ENCODE results near the gene STX8.

STX8 gene

GRCh38 chr17:9244066-9245052, 331.3 kb downstream of the STX8 start:
- Histone ChIP-seq H3K4me3 (ENCODE audit: low read depth, low read length) (no peak overlapping the region), H3K27ac (ENCODE audit: extremely low read depth, low read depth, low read length) (no peak overlapping the region), H3K36me3 (ENCODE audit: control insufficient read depth in 2 of 2, insufficient read depth in 1 of 2, low read length in 2 of 2) (no peaks in the 10 kb centered on the region), H3K9me3 (ENCODE audit: control insufficient read depth, insufficient read depth, low read depth, low read length) (no peaks in the 10 kb centered on the region), H3K4me1 (ENCODE audit: control insufficient read depth, insufficient read depth, low read length) (peaks cover 14% of the 10 kb centered on the region)
- ChIA-PET POLR2A (no interaction called here), CTCF (interaction anchor here (0.6 to 0.7 kb wide), 3 partner anchors 129 to 200 kb away, joined by 3 read pairs; no protein-coding TSS in a partner anchor)
- TF ChIP-seq ZIC2 (tag by site-specific recombination; IDR thresholded peaks at IDR 0.05) = peak; percentile 51
- no peak for TF ChIP-seq PBX3 (CRISPR knock-in tag; IDR thresholded peaks at IDR 0.05)
- TF ChIP-seq ZNF624 (tag by site-specific recombination; IDR thresholded peaks at IDR 0.05) = no peak
- no peak for TF ChIP-seq ZNF211 (tag by site-specific recombination; IDR thresholded peaks at IDR 0.05; ENCODE audit: low read depth)

- ChIA-PET CTCF (no interaction called here), POLR2A (no interaction called here)
- peaks cover 17% of the 10 kb centered on the region for H3K4me1 ChIP-seq (ENCODE audit: control insufficient read depth, insufficient read depth, low read length)
- TF ChIP-seq SP7 (tag by site-specific recombination; IDR thresholded peaks at IDR 0.05) (no peak), SETDB1 (IDR thresholded peaks at IDR 0.05; ENCODE audit: insufficient read length, low read length) (no peak), ZNF10 (tag by site-specific recombination; IDR thresholded peaks at IDR 0.05) (no peak), GLIS1 (tag by site-specific recombination; IDR thresholded peaks at IDR 0.05) (peak; percentile 75), ZIC2 (tag by site-specific recombination; IDR thresholded peaks at IDR 0.05) (peak; percentile 81)
- no peaks in the 10 kb centered on the region for H3K9me3 ChIP-seq (ENCODE audit: control insufficient read depth, insufficient read depth, low read depth, low read length)
- H3K27ac ChIP-seq (ENCODE audit: extremely low read depth, low read depth, low read length) = no peak overlapping the region
- no peaks in the 10 kb centered on the region for H3K36me3 ChIP-seq (ENCODE audit: control insufficient read depth in 2 of 2, insufficient read depth in 1 of 2, low read length in 2 of 2)
- no peak overlapping the region for H3K4me3 ChIP-seq (ENCODE audit: low read depth, low read length)
Measured at GRCh38 chr17:9242983-9243382, 332.6 kb downstream of the STX8 start.

GRCh38 chr17:9242497-9242881, 333.1 kb downstream of the STX8 start:
- peaks cover 17% of the 10 kb centered on the region for H3K4me1 ChIP-seq (ENCODE audit: control insufficient read depth, insufficient read depth, low read length)
- no peaks in the 10 kb centered on the region for H3K9me3 ChIP-seq (ENCODE audit: control insufficient read depth, insufficient read depth, low read depth, low read length)
- no peaks in the 10 kb centered on the region for H3K36me3 ChIP-seq (ENCODE audit: control insufficient read depth in 2 of 2, insufficient read depth in 1 of 2, low read length in 2 of 2)
- no peak overlapping the region for H3K27ac ChIP-seq (ENCODE audit: extremely low read depth, low read depth, low read length)
- POLR2A ChIA-PET = no interaction called here
- no peak overlapping the region for H3K4me3 ChIP-seq (ENCODE audit: low read depth, low read length)
- CTCF ChIA-PET = no interaction called here
- TF ChIP-seq PRDM10 (tag by site-specific recombination; IDR thresholded peaks at IDR 0.05) = no peak
- TF ChIP-seq KLF17 (tag by site-specific recombination; IDR thresholded peaks at IDR 0.05) = no peak
- no peak for TF ChIP-seq ZSCAN23 (tag by site-specific recombination; IDR thresholded peaks at IDR 0.05)
- TF ChIP-seq ZNF621 (tag by site-specific recombination; IDR thresholded peaks at IDR 0.05) = no peak
- TF ChIP-seq ZNF202 (tag by site-specific recombination; IDR thresholded peaks at IDR 0.05; ENCODE audit: borderline replicate concordance) = no peak
- TF ChIP-seq ZNF404 (tag by site-specific recombination; IDR thresholded peaks at IDR 0.05) = no peak
- no peak for TF ChIP-seq GLI4 (tag by site-specific recombination; IDR thresholded peaks at IDR 0.05)
- no peak for TF ChIP-seq ZNF626 (tag by site-specific recombination; IDR thresholded peaks at IDR 0.05)
- no peak for TF ChIP-seq ZNF521 (tag by site-specific recombination; IDR thresholded peaks at IDR 0.05)
- no peak for TF ChIP-seq ZNF768 (tag by site-specific recombination; IDR thresholded peaks at IDR 0.05)
- TF ChIP-seq IKZF3 (tag by site-specific recombination; IDR thresholded peaks at IDR 0.05) = no peak
- no peak for TF ChIP-seq ZNF777 (tag by site-specific recombination; IDR thresholded peaks at IDR 0.05; ENCODE audit: borderline replicate concordance)

Data from HEK293 (cell line).